Measurements from ENCODE around the gene CYP21A2.
"Not testable (repeated sequence)": the region's sequence is repeated elsewhere in the genome, so short reads cannot be mapped to it uniquely, and the experiment has no call there.

The CYP21A2 gene

DNA sequence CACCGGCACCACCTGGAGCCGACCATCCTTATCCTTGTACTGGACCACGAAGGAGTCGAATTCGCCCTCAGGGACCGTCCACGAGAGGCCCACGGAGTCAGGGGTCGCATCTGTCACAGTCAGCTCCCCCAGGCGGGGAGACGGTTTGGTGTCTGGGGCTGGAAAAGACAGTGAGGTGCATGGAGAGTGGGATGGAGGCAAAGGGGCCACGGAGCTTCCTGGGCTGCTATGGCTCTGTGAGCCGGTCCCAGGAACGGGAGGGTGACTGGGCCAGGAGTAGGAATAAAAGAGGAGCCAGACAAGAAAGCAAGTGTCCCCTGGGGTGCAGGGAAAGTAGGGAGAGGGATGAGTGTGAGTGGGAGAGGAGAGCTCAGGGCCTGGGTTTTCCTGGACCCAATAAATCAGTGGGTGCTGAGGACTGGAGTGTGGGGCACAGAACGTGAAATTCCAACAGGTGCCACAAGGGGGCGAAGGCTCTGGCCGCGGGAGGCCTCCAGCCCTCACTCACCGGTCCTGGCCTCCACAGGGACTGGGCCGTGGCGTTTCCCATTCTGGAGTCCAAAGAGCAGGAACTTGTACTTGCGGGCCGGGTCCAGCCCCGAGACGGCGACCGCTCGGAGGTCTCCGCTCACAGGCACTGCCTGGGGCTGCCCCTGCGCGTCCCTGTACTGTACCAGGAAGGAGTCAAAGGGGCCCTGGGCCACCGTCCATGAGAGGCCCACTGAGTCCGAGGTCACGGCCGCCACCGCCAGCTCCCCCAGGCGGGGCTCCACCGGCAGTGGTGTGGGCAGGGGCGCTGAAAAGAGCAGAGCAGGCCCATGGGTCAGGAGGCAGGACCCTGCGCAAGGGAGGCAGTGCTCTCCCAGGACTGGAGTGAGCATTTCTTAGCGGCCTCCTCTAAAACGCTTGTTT lies 9.9 kb downstream of the CYP21A2 start:
- TF ChIP-seq GATA1 (IDR thresholded peaks at IDR 0.05; ENCODE audit: low read depth, low read length) (no peak), POLR2A (IDR thresholded peaks at IDR 0.05; ENCODE audit: low read length) (no peak)
- peak; percentile 54 to 79 for DNase-seq

- not testable (repeated sequence) for DNase-seq
These were observed 10.9 kb downstream of the CYP21A2 start for GRCh38 chr6:32049149-32049548.

- not testable (repeated sequence) for DNase-seq
These were observed 11.5 kb downstream of the CYP21A2 start for GRCh38 chr6:32049736-32050135.

- TF ChIP-seq GATA1 (IDR thresholded peaks at IDR 0.05; ENCODE audit: low read depth, low read length) (no peak), POLR2A (IDR thresholded peaks at IDR 0.05; ENCODE audit: low read length) (no peak)
- no peak for DNase-seq
These were observed 12.3 kb downstream of the CYP21A2 start for GRCh38 chr6:32050562-32050961.

GRCh38 chr6:32052626-32053025 lies 14.4 kb downstream of the CYP21A2 start:
- not testable (repeated sequence) for DNase-seq

DNA sequence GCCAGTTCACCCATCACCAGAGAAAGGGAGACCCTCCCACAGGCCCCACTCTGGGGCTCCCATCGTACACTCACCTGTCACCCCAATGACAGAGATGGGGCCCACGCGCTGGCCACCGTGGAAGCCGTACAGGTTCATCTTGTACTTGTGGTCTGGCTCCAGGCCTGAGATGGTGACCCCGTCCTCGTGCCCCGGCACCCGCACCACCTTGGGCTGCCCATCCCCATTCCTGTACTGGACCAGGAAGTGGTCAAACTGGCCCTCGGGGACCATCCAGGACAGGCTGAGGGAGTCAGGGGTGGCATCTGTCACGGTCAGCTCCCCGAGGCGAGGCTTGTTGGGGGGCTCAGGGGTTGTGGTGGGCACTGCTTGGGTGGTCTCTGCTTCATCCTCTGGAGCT lies 15.1 kb downstream of the CYP21A2 start:
- not testable (repeated sequence) for DNase-seq

DNA sequence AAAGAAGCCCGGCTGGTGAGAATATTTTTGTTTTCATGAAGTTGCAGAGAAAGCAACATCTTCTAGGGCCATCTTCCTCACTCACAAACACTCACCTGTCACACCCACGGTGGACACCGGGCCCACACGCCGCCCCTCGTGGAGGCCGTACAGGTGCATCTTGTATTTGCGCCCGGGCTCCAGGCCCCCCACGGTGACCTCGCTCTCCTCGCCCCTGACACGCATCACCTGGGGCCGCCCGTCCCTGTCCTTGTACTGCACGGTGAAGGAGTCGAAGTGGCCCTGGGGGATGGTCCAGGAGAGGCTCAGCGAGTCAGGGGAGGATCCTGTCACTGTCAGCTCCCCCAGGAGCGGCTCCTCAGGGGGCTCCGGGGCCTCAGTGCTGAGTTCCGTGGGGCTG lies 17.5 kb downstream of the CYP21A2 start:
- not testable (repeated sequence) for DNase-seq

DNA sequence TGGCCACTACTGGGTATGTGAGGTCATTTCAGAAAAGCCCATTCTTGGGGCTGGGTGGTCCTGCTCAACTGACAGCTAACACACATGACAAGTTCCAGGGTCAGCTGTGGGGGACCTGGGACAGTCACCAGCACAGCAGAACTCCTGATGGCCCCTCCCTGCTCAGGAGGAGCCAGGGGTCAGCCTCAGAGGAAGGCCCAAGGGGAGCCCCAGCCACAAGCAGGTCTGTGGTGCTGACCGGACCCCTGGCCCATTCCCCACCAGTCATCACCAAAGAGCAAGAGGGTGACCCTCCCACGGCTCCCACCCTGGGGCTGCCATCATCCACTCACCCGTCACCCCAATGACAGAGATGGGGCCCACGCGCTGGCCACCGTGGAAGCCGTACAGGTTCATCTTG lies 18.0 kb downstream of the CYP21A2 start:
- TF ChIP-seq GATA1 (IDR thresholded peaks at IDR 0.05; ENCODE audit: low read depth, low read length) (no peak), POLR2A (IDR thresholded peaks at IDR 0.05; ENCODE audit: low read length) (no peak)
- DNase-seq = no peak

DNA sequence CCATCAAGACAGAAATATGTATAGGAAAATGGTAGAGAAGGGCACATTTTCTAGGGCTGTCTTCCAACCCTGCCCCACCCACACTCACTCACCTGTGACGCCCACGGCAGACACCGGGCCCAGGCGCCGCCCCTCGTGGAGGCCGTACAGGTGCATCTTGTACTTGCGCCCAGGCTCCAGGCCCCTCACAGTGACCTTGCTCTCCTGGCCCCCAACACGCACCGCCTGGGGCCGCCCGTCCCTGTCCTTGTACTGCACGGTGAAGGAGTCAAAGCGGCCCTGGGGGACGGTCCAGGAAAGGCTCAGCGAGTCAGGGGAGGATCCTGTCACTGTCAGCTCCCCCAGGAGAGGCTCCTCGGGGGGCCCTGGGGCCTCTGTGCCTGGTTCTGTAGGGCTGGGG lies 19.8 kb downstream of the CYP21A2 start:
- TF ChIP-seq POLR2A (IDR thresholded peaks at IDR 0.05; ENCODE audit: low read length) = no peak
- no peak for TF ChIP-seq GATA1 (IDR thresholded peaks at IDR 0.05; ENCODE audit: low read depth, low read length)
- no peak for DNase-seq

- DNase-seq = no peak
- no peak for TF ChIP-seq POLR2A (IDR thresholded peaks at IDR 0.05; ENCODE audit: low read length)
- TF ChIP-seq GATA1 (IDR thresholded peaks at IDR 0.05; ENCODE audit: low read depth, low read length) = no peak
These were observed 20.3 kb downstream of the CYP21A2 start for GRCh38 chr6:32058511-32058963.

DNA sequence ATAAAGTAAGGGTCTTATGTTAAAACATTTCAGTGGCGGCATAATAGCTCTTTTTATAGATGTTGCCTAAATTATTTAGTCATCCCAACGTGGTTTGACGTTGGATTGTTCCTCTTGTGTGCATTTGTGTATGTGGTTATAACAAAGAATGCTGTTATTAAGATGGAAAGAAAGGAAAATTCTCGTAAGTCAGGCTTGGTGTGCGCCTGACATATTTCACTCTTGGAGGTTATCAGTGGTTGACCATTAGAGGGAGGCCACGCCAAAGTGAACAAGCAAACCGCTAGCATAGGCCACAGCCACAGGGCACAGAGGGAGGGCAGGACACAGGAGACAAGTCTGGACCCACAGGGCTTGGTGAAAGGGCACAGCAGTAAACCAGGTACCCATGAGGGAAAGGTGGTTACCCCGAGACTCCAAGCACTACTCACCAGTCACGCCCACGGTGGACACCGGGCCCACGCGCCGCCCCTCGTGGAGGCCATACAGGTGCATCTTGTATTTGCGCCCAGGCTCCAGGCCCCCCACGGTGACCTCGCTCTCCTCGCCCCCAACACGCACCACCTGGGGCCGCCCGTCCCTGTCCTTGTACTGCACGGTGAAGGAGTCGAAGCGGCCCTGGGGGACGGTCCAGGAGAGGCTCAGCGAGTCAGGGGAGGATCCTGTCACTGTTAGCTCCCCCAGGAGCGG lies 22.9 kb downstream of the CYP21A2 start:
- TF ChIP-seq POLR2A (IDR thresholded peaks at IDR 0.05; ENCODE audit: low read length) (no peak), GATA1 (IDR thresholded peaks at IDR 0.05; ENCODE audit: low read depth, low read length) (no peak)
- no peak for DNase-seq

GRCh38 chr6:32064706-32065105 lies 26.5 kb downstream of the CYP21A2 start:
- DNase-seq = no peak
- TF ChIP-seq POLR2A (IDR thresholded peaks at IDR 0.05; ENCODE audit: low read length) (no peak), GATA1 (IDR thresholded peaks at IDR 0.05; ENCODE audit: low read depth, low read length) (no peak)

DNA sequence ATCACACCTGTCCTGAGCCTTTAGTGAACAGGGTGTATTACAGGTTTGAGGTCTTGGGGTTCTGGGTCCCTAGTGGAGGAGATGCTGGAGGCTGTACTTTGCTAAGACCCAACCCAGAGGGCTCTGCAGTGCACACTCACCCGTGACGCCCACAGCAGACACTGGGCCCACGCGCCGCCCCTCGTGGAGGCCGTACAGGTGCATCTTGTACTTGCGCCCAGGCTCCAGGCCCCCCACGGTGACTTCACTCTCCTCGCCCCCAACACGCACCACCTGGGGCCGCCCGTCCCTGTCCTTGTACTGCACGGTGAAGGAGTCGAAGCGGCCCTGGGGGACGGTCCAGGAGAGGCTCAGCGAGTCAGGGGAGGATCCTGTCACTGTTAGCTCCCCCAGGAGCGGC lies 29.3 kb downstream of the CYP21A2 start:
- DNase-seq = not testable (repeated sequence)

GRCh38 chr6:32068315-32068714 lies 30.1 kb downstream of the CYP21A2 start:
- DNase-seq = not testable (repeated sequence)

DNA sequence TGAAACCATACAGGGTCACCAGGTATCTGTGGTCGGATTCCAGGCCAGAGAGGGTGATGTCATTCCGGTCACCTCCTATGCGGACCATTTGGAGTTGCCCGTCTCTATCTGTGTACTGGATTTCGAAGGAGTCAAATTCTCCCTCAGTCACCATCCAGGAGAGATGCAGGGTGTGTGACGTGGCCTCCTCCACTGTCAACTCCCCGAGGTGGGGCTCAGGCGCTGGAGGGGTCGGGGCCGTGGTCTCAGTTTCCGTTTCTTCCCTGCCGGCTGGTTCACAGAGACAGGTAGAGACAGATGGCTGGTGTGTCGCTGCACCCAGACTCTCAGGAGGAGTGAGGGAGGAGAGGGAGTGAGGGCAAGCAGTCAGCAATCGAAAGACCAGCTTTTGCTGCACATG lies 30.7 kb downstream of the CYP21A2 start:
- TF ChIP-seq GATA1 (IDR thresholded peaks at IDR 0.05; ENCODE audit: low read depth, low read length) = no peak
- TF ChIP-seq POLR2A (IDR thresholded peaks at IDR 0.05; ENCODE audit: low read length) = no peak
- no peak for DNase-seq

GRCh38 chr6:32069460-32069859 lies 31.2 kb downstream of the CYP21A2 start:
- TF ChIP-seq POLR2A (IDR thresholded peaks at IDR 0.05; ENCODE audit: low read length) = no peak
- DNase-seq = no peak
